ENCODE data around the gene CCDC88C.
A peak's percentile ranks its signal among the peaks of the same experiment; 100 is the strongest.

Gene CCDC88C

DNA sequence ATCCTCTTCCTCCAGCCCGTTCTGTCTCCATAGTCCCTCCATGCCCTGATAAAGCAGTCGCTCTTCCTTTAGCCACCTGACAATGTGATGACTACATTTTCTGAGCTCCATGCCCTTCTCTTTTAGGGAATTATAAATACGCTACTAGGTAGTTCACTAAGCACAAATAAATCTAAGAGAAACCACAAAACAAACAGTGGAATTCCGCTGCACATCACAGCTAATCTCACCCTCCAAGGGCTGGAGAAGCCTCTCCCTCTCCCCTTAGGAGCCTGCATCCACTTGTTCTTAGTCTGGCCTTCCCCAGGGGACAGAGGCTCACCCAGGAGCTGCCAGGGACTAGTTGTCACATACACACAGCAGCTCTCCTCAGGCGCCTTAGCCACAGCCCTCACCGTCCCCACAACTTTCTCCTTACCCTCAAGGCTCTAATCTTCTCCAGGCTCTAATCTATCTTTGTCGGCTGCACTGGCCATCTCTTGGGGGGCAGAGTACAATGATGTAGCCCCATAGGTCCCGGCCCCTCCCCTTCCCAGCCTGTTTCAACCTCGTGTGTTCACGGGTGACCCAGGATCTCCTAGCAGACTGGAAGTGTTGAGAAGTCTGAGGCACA lies 117.2 kb downstream of the CCDC88C start:
- Histone ChIP-seq H2BK120ac (ENCODE audit: low read depth, low read length) (no peak overlapping the region), H2AFZ (ENCODE audit: low read depth, low read length) (no peak overlapping the region), H3K27me3 (ENCODE audit: control insufficient read depth in 1 of 2, insufficient read depth in 1 of 2, low read length in 2 of 2) (peaks cover 0 to 96% of the 10 kb centered on the region in 2 experiments), H2BK5ac (ENCODE audit: low read depth, low read length, poor library complexity, severe bottlenecking) (no peak overlapping the region), H3K4me2 (ENCODE audit: low read length, poor library complexity, severe bottlenecking) (no peak overlapping the region), H3K36me3 (ENCODE audit: control insufficient read depth in 1 of 2, insufficient read depth in 2 of 2, low read depth in 1 of 2, low read length in 2 of 2) (peaks cover 0 to 11% of the 10 kb centered on the region in 2 experiments), H2AK5ac (ENCODE audit: low read length, severe bottlenecking) (no peak overlapping the region), H2BK15ac (ENCODE audit: low read depth, poor library complexity, severe bottlenecking) (peak overlapping the region; percentile 36), H3K4me3 (ENCODE audit: insufficient read depth in 1 of 2, low read depth in 1 of 2, low read length in 2 of 2) (no peak overlapping the region), H3K9me3 (ENCODE audit: control insufficient read depth, low read length) (no peaks in the 10 kb centered on the region), H3K79me1 (replicated peaks; ENCODE audit: low read length, poor library complexity, severe bottlenecking) (no peaks in the 10 kb centered on the region), H4K91ac (ENCODE audit: low read length) (no peak overlapping the region), H3K4ac (ENCODE audit: low read depth in 1 of 2, low read length in 2 of 2) (no peak overlapping the region), H2BK12ac (ENCODE audit: low read length in 2 of 2) (no peak overlapping the region), H4K8ac (ENCODE audit: low read length) (no peak overlapping the region), H3K9ac (ENCODE audit: low read length) (no peak overlapping the region), H3K4me1 (ENCODE audit: control insufficient read depth, insufficient read depth, low read depth, low read length) (peaks cover 7% of the 10 kb centered on the region), H3K18ac (ENCODE audit: low read depth in 1 of 2, low read length in 2 of 2) (no peak overlapping the region), H3K23ac (ENCODE audit: low read length in 2 of 2) (no peak overlapping the region), H3K14ac (ENCODE audit: low read length in 2 of 2) (no peak overlapping the region), H3K27ac (ENCODE audit: low read length, poor library complexity, severe bottlenecking) (no peak overlapping the region)
- WGBS, result 74% methylated on average over 10 of the region's 10 CpGs
- DNase-seq, result peak; percentile 10

GRCh38 chr14:91299121-91300115 lies 118.2 kb downstream of the CCDC88C start:
- Histone ChIP-seq H2BK5ac (ENCODE audit: low read depth, low read length, poor library complexity, severe bottlenecking) (no peak overlapping the region), H3K9me3 (ENCODE audit: control insufficient read depth, low read length) (no peaks in the 10 kb centered on the region), H3K27ac (ENCODE audit: low read length, poor library complexity, severe bottlenecking) (no peak overlapping the region), H2BK12ac (ENCODE audit: low read length in 2 of 2) (no peak overlapping the region), H2BK15ac (ENCODE audit: low read depth, poor library complexity, severe bottlenecking) (no peak overlapping the region), H3K4me2 (ENCODE audit: low read length, poor library complexity, severe bottlenecking) (no peak overlapping the region), H3K18ac (ENCODE audit: low read depth in 1 of 2, low read length in 2 of 2) (no peak overlapping the region), H3K9ac (ENCODE audit: low read length) (no peak overlapping the region), H3K23ac (ENCODE audit: low read length in 2 of 2) (peak overlapping the region in 1 of 2 experiments; percentile 77), H3K79me1 (replicated peaks; ENCODE audit: low read length, poor library complexity, severe bottlenecking) (no peaks in the 10 kb centered on the region), H4K91ac (ENCODE audit: low read length) (no peak overlapping the region), H3K4ac (ENCODE audit: low read depth in 1 of 2, low read length in 2 of 2) (no peak overlapping the region), H3K4me1 (ENCODE audit: control insufficient read depth, insufficient read depth, low read depth, low read length) (peaks cover 7% of the 10 kb centered on the region), H3K27me3 (ENCODE audit: control insufficient read depth in 1 of 2, insufficient read depth in 1 of 2, low read length in 2 of 2) (peaks cover 0 to 91% of the 10 kb centered on the region in 2 experiments), H3K14ac (ENCODE audit: low read length in 2 of 2) (no peak overlapping the region), H3K36me3 (ENCODE audit: control insufficient read depth in 1 of 2, insufficient read depth in 2 of 2, low read depth in 1 of 2, low read length in 2 of 2) (peaks cover 0 to 11% of the 10 kb centered on the region in 2 experiments), H2AK5ac (ENCODE audit: low read length, severe bottlenecking) (no peak overlapping the region), H2AFZ (ENCODE audit: low read depth, low read length) (no peak overlapping the region), H2BK120ac (ENCODE audit: low read depth, low read length) (no peak overlapping the region), H4K8ac (ENCODE audit: low read length) (no peak overlapping the region), H3K4me3 (ENCODE audit: insufficient read depth in 1 of 2, low read depth in 1 of 2, low read length in 2 of 2) (no peak overlapping the region)
- DNase-seq, result no peak
- 92% methylated on average over 31 of the region's 31 CpGs for WGBS

- H3K18ac ChIP-seq (ENCODE audit: low read depth in 1 of 2, low read length in 2 of 2), result no peak overlapping the region
- no peak overlapping the region for H3K4ac ChIP-seq (ENCODE audit: low read depth in 1 of 2, low read length in 2 of 2)
- no peak overlapping the region for H3K14ac ChIP-seq (ENCODE audit: low read length in 2 of 2)
- no peak overlapping the region for H4K8ac ChIP-seq (ENCODE audit: low read length)
- peaks cover 7% of the 10 kb centered on the region for H3K4me1 ChIP-seq (ENCODE audit: control insufficient read depth, insufficient read depth, low read depth, low read length)
- no peak overlapping the region for H2AK5ac ChIP-seq (ENCODE audit: low read length, severe bottlenecking)
- H2BK12ac ChIP-seq (ENCODE audit: low read length in 2 of 2), result no peak overlapping the region
- no peak overlapping the region for H2BK5ac ChIP-seq (ENCODE audit: low read depth, low read length, poor library complexity, severe bottlenecking)
- no peaks in the 10 kb centered on the region for H3K79me1 ChIP-seq (replicated peaks; ENCODE audit: low read length, poor library complexity, severe bottlenecking)
- H2AFZ ChIP-seq (ENCODE audit: low read depth, low read length), result no peak overlapping the region
- H3K4me3 ChIP-seq (ENCODE audit: insufficient read depth in 1 of 2, low read depth in 1 of 2, low read length in 2 of 2), result no peak overlapping the region
- no peak overlapping the region for H4K91ac ChIP-seq (ENCODE audit: low read length)
- WGBS, result 92% methylated on average over 10 of the region's 11 CpGs
- DNase-seq, result no peak
- H2BK15ac ChIP-seq (ENCODE audit: low read depth, poor library complexity, severe bottlenecking), result no peak overlapping the region
- peaks cover 0 to 7% of the 10 kb centered on the region in 2 experiments for H3K36me3 ChIP-seq (ENCODE audit: control insufficient read depth in 1 of 2, insufficient read depth in 2 of 2, low read depth in 1 of 2, low read length in 2 of 2)
- H3K9ac ChIP-seq (ENCODE audit: low read length), result no peak overlapping the region
- no peak overlapping the region for H3K23ac ChIP-seq (ENCODE audit: low read length in 2 of 2)
- no peak overlapping the region for H3K27ac ChIP-seq (ENCODE audit: low read length, poor library complexity, severe bottlenecking)
- H3K9me3 ChIP-seq (ENCODE audit: control insufficient read depth, low read length), result no peaks in the 10 kb centered on the region
- no peak overlapping the region for H2BK120ac ChIP-seq (ENCODE audit: low read depth, low read length)
- no peak overlapping the region for H3K4me2 ChIP-seq (ENCODE audit: low read length, poor library complexity, severe bottlenecking)
- H3K27me3 ChIP-seq (ENCODE audit: control insufficient read depth in 1 of 2, insufficient read depth in 1 of 2, low read length in 2 of 2), result peaks cover 0 to 89% of the 10 kb centered on the region in 2 experiments
Measured at GRCh38 chr14:91298576-91298975, 119.0 kb downstream of the CCDC88C start.

GRCh38 chr14:91297081-91297711 lies 120.4 kb downstream of the CCDC88C start:
- Histone ChIP-seq H3K23ac (ENCODE audit: low read length in 2 of 2) (no peak overlapping the region), H3K9me3 (ENCODE audit: control insufficient read depth, low read length) (no peaks in the 10 kb centered on the region)

More at GRCh38 chr14:91297081-91297711, 120.4 kb downstream of the CCDC88C start:
- Histone ChIP-seq H2AK5ac (ENCODE audit: low read length, severe bottlenecking) (no peak overlapping the region), H2AFZ (ENCODE audit: low read depth, low read length) (no peak overlapping the region), H2BK15ac (ENCODE audit: low read depth, poor library complexity, severe bottlenecking) (no peak overlapping the region), H3K27ac (ENCODE audit: low read length, poor library complexity, severe bottlenecking) (no peak overlapping the region), H4K91ac (ENCODE audit: low read length) (no peak overlapping the region), H3K4ac (ENCODE audit: low read depth in 1 of 2, low read length in 2 of 2) (no peak overlapping the region), H3K4me3 (ENCODE audit: insufficient read depth in 1 of 2, low read depth in 1 of 2, low read length in 2 of 2) (no peak overlapping the region), H2BK120ac (ENCODE audit: low read depth, low read length) (no peak overlapping the region), H3K27me3 (ENCODE audit: control insufficient read depth in 1 of 2, insufficient read depth in 1 of 2, low read length in 2 of 2) (peaks cover 0 to 81% of the 10 kb centered on the region in 2 experiments), H3K4me1 (ENCODE audit: control insufficient read depth, insufficient read depth, low read depth, low read length) (peaks cover 10% of the 10 kb centered on the region), H3K9ac (ENCODE audit: low read length) (no peak overlapping the region), H3K14ac (ENCODE audit: low read length in 2 of 2) (no peak overlapping the region), H3K18ac (ENCODE audit: low read depth in 1 of 2, low read length in 2 of 2) (no peak overlapping the region), H3K79me1 (replicated peaks; ENCODE audit: low read length, poor library complexity, severe bottlenecking) (no peaks in the 10 kb centered on the region), H2BK5ac (ENCODE audit: low read depth, low read length, poor library complexity, severe bottlenecking) (no peak overlapping the region), H2BK12ac (ENCODE audit: low read length in 2 of 2) (no peak overlapping the region), H3K4me2 (ENCODE audit: low read length, poor library complexity, severe bottlenecking) (no peak overlapping the region), H3K36me3 (ENCODE audit: control insufficient read depth in 1 of 2, insufficient read depth in 2 of 2, low read depth in 1 of 2, low read length in 2 of 2) (peaks cover 0 to 13% of the 10 kb centered on the region in 2 experiments), H4K8ac (ENCODE audit: low read length) (no peak overlapping the region)
- no peak for DNase-seq
- 91% methylated on average over 16 of the region's 16 CpGs for WGBS

Data from mesenchymal stem cell (in vitro differentiated cells and primary cell).